Skeletal muscle satellite cell (primary cell): ENCODE data around the gene NKAIN2.

Source experiments
- H3K27me3 ChIP-seq: 2 replicates; pipeline ENCODE4 v1.7.0; 2013; ENCODE audit warnings: low read length; ENCODE audit not compliant: control insufficient read depth, insufficient read depth
- H3K36me3 ChIP-seq: 2 replicates; pipeline ENCODE4 v1.7.0; 2013; ENCODE audit warnings: mild to moderate bottlenecking, control low read depth, low read length; ENCODE audit not compliant: insufficient read depth
- H3K4me1 ChIP-seq: 2 replicates; pipeline ENCODE4 v1.7.0; 2013; ENCODE audit warnings: low read length; ENCODE audit not compliant: control insufficient read depth, insufficient read depth
- H3K4me2 ChIP-seq: 2 replicates; pipeline ENCODE4 v1.7.0; 2013; ENCODE audit warnings: mild to moderate bottlenecking, low read length
- H3K4me3 ChIP-seq: 2 replicates; pipeline ENCODE4 v1.7.0; 2013; ENCODE audit warnings: low read length
- H3K9ac ChIP-seq: 2 replicates; pipeline ENCODE4 v1.7.0; 2013; ENCODE audit warnings: mild to moderate bottlenecking, low read depth, low read length, moderate library complexity
- H3K9me3 ChIP-seq: replicated peaks from 2 replicates; pipeline ENCODE4 v1.7.0; 2013; ENCODE audit warnings: mild to moderate bottlenecking, control low read depth, low read length

NKAIN2 gene

DNA sequence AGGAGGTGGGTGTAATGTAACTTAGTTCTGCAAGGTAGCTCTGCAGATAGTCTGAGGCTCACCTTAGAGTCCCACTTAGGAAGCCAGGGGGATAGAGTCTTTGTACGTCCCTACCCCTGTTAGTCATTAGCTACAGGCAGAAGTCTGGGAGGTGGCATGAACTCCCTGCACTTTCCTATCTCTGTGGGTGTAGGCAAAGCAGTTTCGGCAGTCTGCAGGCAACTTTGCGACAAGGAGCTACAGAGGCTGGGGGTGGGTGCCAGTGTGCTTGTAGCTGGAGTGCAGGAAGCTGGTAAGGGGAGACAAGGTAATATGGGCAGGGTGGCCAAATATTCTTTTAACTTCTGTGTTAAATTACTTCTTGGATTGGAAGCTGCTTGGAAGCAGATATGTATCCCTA is 45.7 kb downstream of the NKAIN2 start:
- no peak overlapping the region for H3K4me2 ChIP-seq
- H3K9ac ChIP-seq, result no peak overlapping the region
- no peaks in the 10 kb centered on the region for H3K36me3 ChIP-seq
- H3K4me1 ChIP-seq, result no peaks in the 10 kb centered on the region
- no peak overlapping the region for H3K4me3 ChIP-seq
- no peaks in the 10 kb centered on the region for H3K27me3 ChIP-seq
- H3K9me3 ChIP-seq, result no peaks in the 10 kb centered on the region

DNA sequence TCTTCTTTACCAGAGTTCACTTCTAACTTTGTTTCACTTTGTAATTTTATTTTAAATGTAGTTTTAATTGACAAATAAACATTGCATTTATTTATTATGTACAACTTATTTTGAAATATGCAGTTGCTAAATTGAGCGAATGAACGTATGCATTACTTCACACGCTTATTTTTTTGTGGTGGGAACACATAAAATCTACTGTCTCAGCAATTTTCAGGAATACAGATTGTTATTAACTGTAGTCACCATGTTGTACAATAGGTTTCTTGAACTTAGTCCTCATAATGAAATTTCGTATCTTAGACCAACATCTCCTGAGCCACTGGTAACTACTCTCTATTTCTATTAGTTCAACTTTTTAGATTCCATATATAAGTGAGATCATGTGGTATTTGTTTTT is 46.9 kb downstream of the NKAIN2 start:
- H3K4me1 ChIP-seq, result no peaks in the 10 kb centered on the region
- no peaks in the 10 kb centered on the region for H3K27me3 ChIP-seq
- H3K4me3 ChIP-seq, result no peak overlapping the region

DNA sequence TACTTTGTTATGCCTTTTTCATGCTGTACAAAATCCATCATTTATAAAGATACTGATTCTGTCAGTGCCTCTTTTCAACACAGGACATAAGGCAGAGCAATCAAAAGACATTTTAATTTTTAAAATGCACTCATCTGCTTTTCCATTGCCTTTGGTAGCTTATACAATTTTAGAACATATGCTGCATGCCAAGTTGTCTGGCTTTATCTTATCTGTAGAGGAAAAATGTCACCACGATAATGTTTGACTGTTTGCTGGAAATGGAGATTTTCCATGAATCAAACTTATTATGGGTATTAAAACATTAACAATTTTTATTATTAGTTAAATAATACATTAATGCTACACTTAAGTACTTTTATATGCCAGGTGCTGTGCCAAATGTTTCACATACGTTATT is 50.5 kb downstream of the NKAIN2 start:
- no peaks in the 10 kb centered on the region for H3K9me3 ChIP-seq
- no peak overlapping the region for H3K9ac ChIP-seq
- no peaks in the 10 kb centered on the region for H3K36me3 ChIP-seq

More for the DNA sequence above, 46.9 kb downstream of the NKAIN2 start:
- Histone ChIP-seq H3K36me3 (no peaks in the 10 kb centered on the region), H3K4me2 (no peak overlapping the region), H3K9me3 (no peaks in the 10 kb centered on the region), H3K9ac (no peak overlapping the region)

DNA sequence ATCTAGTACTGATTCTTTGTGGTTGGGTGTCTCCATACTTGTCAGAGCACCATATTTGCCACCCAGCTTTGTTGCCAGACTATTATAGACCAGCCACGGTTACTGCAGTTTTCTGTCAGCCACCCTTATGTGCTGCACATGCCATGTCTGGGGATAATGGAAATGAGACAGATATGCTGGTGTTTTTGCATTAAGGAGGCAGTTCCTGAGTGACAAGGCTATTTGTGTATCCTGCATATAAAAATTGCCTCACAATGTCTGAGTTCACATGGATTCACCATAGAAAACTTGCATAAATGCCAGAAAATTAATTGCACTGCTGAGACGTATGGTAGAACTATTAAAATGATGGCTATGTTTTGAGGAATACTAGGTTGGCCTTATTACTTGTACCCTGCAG is 51.8 kb downstream of the NKAIN2 start:
- H3K36me3 ChIP-seq, result no peaks in the 10 kb centered on the region

More for the DNA sequence above, 50.5 kb downstream of the NKAIN2 start:
- H3K4me3 ChIP-seq, result no peak overlapping the region
- no peaks in the 10 kb centered on the region for H3K27me3 ChIP-seq
- no peak overlapping the region for H3K4me2 ChIP-seq
- H3K4me1 ChIP-seq, result no peaks in the 10 kb centered on the region

DNA sequence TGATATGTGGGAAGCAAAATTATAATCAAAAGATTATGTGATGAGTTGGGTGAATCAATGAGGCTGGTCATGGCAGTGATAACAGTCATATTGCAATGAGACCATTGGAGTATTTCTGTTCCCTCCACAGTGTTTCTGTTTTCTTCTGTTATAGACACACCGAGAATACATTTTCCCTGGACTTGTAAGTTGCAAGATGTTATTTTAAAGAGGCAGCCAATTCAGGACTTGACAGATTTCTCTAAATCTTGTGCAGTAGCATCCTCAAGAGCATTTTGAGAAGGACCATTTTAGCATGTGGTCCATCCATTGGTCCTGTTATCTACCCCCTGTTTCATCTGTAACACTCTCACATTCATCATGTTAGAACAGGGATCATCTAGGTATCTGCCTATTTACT is 55.6 kb downstream of the NKAIN2 start:
- H3K27me3 ChIP-seq, result no peaks in the 10 kb centered on the region
- no peaks in the 10 kb centered on the region for H3K4me1 ChIP-seq
- no peaks in the 10 kb centered on the region for H3K36me3 ChIP-seq
- H3K9me3 ChIP-seq, result no peaks in the 10 kb centered on the region
- no peak overlapping the region for H3K4me2 ChIP-seq
- no peak overlapping the region for H3K4me3 ChIP-seq
- H3K9ac ChIP-seq, result no peak overlapping the region

More for the DNA sequence above, 51.8 kb downstream of the NKAIN2 start:
- no peaks in the 10 kb centered on the region for H3K4me1 ChIP-seq
- H3K9me3 ChIP-seq, result no peaks in the 10 kb centered on the region
- no peak overlapping the region for H3K4me2 ChIP-seq
- no peak overlapping the region for H3K4me3 ChIP-seq
- H3K27me3 ChIP-seq, result no peaks in the 10 kb centered on the region
- H3K9ac ChIP-seq, result no peak overlapping the region

DNA sequence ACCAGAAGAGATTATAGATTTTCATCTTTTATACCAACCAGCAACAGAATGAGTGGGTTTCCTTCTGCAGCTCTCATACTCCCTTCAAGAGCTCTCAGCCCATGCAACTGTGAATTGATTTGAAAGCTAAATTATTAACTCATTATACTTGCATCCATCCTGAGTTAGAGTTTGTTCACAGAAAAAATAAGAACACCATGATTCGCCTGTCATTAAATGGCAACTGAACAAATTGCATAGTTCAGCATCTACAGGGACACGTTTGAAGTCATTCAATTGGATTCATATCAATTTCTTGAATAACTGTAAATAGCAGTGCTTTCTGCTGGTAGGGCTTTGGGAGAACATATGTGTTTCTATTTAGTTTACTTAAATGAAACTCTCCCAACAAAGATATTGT is 65.7 kb downstream of the NKAIN2 start:
- Histone ChIP-seq H3K4me2 (no peak overlapping the region), H3K9ac (no peak overlapping the region), H3K4me1 (no peaks in the 10 kb centered on the region), H3K36me3 (no peaks in the 10 kb centered on the region), H3K9me3 (no peaks in the 10 kb centered on the region), H3K4me3 (no peak overlapping the region), H3K27me3 (no peaks in the 10 kb centered on the region)

DNA sequence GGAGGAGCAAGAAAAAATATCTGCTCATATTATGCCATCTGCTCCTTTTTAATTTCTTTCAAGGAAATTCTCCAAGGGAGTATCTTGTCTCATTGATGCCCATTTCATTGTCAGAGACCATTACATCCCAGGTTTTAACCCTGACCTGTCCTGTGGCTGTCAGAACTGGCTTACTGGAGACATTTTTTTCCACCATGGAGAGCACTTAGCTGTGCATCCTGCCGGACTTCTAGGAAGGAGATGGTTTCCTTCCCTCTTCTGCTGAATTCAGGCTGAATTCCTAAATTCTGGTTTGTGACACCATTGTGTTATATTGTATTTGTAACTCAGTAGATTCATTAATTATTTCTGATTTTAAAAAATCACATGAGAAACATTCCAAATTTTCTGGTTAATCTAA is 70.3 kb downstream of the NKAIN2 start:
- H3K36me3 ChIP-seq, result no peaks in the 10 kb centered on the region
- H3K27me3 ChIP-seq, result no peaks in the 10 kb centered on the region
- no peak overlapping the region for H3K9ac ChIP-seq
- no peak overlapping the region for H3K4me2 ChIP-seq
- no peaks in the 10 kb centered on the region for H3K9me3 ChIP-seq
- H3K4me1 ChIP-seq, result no peaks in the 10 kb centered on the region
- no peak overlapping the region for H3K4me3 ChIP-seq

DNA sequence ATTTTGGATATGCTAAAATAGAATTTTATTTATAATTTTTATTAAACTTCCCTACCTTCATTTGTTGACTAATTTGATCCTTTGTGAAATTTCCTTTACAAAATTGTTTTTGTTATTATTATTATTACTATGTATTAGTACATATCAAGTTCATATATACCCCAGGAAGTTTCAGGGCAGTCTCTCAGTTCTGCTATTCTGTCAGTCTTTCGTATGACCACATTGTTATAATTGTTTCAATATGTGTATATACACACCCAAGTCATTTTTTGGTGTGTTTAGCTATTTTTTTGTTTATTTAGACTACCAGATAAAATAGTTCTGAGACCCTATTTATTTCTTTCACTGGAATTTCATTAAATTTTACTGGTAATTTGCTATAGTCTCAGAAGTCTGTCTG is 72.1 kb downstream of the NKAIN2 start:
- Histone ChIP-seq H3K27me3 (no peaks in the 10 kb centered on the region), H3K4me3 (no peak overlapping the region), H3K9ac (no peak overlapping the region), H3K4me2 (no peak overlapping the region), H3K9me3 (no peaks in the 10 kb centered on the region), H3K4me1 (no peaks in the 10 kb centered on the region), H3K36me3 (no peaks in the 10 kb centered on the region)

DNA sequence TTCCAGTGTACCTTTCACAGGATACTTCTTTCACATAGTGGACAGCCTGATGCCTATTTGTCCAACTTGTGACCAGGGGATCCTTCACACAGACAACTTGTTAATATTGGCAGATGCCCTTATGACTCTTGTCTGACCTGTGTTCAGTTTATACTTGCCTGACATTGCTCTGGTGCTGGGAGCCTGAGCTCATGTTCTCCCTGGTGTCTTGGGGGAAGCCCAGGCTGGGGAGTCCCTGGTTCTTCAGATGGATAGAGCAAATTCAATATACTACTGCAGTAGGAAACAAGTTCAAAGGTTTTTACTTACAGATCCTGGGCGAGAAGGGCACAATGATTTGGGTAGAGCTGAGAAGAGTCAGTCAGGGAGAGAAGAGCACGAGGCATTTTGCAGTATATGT is 76.1 kb downstream of the NKAIN2 start:
- Histone ChIP-seq H3K9me3 (no peaks in the 10 kb centered on the region), H3K9ac (no peak overlapping the region), H3K36me3 (no peaks in the 10 kb centered on the region), H3K4me2 (no peak overlapping the region), H3K4me1 (no peaks in the 10 kb centered on the region), H3K27me3 (no peaks in the 10 kb centered on the region), H3K4me3 (no peak overlapping the region)

DNA sequence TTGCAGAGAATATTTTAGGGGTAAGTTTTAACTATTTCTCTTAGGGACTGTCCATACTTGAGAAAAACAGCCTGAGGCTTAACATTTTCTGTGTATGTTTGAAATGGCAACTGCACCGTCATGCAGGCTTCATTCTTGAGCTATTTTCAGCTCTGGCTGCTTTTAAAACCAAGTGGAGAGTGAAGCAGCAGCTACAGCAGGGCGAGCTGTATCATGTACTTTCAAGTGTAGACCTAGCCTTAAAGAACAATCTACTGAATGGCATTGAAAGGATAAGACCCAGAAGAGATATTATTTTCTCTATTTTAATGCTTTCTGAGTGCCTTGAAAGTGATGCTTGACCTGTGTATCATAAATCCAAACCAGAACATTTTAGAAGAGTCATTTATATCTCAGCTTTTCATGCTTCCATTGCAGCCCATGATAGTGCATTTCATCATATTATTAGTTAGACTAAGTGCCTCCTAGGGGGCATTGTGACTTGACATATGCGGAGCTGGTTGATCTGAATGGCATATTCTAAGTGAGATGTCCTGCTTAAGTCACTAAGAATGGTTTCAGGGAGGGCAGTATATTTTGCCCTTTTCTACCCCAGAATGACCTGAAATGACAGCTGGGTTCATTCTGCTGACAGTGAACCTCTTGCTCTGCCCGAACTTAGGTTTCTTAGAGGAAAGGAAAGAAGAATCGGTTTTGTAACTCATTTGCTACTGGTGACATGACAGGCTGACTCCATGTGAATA is 85.3 kb downstream of the NKAIN2 start:
- H3K36me3 ChIP-seq, result no peaks in the 10 kb centered on the region
- H3K9ac ChIP-seq, result no peak overlapping the region
- H3K4me1 ChIP-seq, result no peaks in the 10 kb centered on the region
- H3K9me3 ChIP-seq, result no peaks in the 10 kb centered on the region
- no peak overlapping the region for H3K4me2 ChIP-seq
- no peak overlapping the region for H3K4me3 ChIP-seq
- H3K27me3 ChIP-seq, result no peaks in the 10 kb centered on the region

DNA sequence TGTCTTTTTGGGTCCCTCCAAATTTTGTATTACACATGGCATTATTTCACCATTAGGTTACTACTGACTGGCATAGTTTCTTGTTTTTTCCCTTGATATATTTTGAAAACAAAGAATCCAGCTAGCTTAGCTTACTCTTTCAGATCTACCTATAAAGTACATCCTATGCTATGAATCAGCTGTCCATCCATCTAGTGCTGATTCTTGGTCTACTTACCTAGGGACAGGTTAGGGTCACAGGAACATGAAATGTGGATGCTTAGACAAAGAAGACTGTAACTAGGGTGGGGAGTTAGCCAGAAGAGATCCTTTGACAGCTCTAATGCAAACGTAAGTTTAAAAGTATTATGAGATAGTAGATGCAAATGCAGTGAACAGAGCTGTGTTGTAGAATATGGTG is 91.7 kb downstream of the NKAIN2 start:
- no peak overlapping the region for H3K9ac ChIP-seq
- no peak overlapping the region for H3K4me2 ChIP-seq
- H3K36me3 ChIP-seq, result no peaks in the 10 kb centered on the region
- H3K9me3 ChIP-seq, result no peaks in the 10 kb centered on the region
- H3K27me3 ChIP-seq, result no peaks in the 10 kb centered on the region
- H3K4me1 ChIP-seq, result no peaks in the 10 kb centered on the region
- no peak overlapping the region for H3K4me3 ChIP-seq

DNA sequence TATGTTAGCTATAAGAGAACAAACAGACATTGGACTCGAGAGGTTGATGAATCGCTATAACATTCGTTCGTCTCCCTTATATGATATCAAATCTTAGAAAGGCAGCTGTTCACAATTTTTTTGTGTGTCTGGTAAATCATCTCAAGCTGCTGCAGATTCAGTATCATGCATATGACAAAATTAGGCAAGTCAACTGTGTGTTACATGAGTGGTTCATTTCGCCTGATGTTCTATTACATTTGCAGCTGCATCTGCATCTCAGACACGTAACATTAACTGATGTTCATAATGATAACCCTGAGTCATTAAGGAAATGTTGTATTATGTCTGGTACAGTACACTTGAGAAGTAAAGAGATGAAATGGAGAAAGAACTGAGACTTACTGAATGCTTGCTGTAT is 92.1 kb downstream of the NKAIN2 start:
- H3K36me3 ChIP-seq, result no peaks in the 10 kb centered on the region
- peaks cover 2% of the 10 kb centered on the region for H3K4me1 ChIP-seq
- H3K9ac ChIP-seq, result no peak overlapping the region
- H3K9me3 ChIP-seq, result no peaks in the 10 kb centered on the region
- no peak overlapping the region for H3K4me3 ChIP-seq
- H3K4me2 ChIP-seq, result no peak overlapping the region
- no peaks in the 10 kb centered on the region for H3K27me3 ChIP-seq
